IPS DF 4.7 (cell line): Measurements from ENCODE around the gene HNRNPUL2.

Experiments used
- DNase-seq: peaks from one replicate; pipeline ENCODE4 v3.0.0-alpha.2; 2013; ENCODE audit warnings: low spot score; ENCODE audit errors: extremely low read depth

HNRNPUL2 gene

DNA sequence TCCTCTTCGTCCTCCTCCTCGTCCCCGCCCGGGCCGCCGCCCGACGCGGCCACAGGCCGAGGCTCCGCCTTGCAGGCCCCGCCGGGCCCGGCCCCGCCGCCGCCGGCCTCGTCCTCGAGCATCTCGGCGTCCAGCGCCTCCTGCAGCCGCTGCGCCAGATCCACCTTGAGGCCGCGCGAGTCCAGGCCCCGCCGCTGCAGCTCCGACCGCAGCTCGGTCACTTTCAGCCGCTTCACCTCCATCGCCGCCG is 417 bp downstream of the HNRNPUL2 start:
- DNase-seq: no peak

DNA sequence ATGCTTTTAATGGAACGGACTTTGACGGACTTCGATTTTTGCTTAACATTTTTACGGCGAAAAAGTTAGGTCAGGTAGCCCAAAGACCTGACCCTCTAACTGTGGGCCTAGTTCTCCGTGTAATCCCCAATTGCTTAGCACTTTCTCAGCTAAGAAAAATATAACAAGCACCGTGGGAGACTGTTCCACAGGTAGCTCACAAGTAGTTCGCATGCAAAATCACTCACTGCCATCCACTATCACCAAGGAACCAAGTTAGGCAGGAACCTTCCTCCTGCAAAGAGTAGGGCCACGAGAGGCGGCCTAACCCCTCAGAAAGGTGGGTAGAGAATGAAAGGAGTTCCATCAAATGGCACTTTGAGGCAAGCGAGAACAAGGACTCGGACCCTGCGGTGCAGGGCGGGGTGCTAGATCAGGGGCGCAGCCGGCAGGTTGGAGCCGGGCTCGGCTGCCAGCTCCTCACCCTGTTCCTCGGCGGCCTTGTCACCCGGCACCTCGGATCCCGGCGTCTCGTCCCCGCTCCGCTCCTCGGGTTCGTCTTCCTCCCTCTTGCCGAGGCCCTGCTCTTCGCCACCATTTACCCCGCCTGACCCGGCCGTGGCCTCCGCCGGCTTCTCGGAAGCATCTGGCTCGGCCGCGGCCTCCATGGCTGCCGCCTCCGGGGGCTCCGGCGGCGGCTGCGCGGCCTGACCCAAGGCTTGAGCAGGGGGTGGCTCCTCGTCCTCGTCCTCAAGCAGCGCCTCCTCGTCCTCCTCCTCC is 922 bp downstream of the HNRNPUL2 start:
- no peak for DNase-seq

DNA sequence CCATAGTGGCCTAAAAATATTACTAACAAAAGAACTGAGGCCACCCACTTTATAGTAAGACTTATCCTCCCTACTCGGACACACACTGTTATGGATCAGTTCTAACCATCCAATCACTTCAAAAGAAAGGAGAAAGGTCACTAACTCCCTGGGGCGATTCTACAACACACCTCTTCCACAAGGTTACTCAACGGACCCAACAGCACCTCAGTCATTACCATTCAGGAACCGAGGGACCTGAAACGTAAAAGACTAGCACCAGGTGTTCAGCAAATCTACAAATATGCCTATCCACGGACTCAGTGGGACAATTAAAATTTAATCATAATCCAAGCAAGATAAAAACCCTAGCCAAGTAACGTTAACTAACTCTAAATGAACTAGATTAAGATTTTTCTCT is 1.6 kb downstream of the HNRNPUL2 start:
- no peak for DNase-seq

DNA sequence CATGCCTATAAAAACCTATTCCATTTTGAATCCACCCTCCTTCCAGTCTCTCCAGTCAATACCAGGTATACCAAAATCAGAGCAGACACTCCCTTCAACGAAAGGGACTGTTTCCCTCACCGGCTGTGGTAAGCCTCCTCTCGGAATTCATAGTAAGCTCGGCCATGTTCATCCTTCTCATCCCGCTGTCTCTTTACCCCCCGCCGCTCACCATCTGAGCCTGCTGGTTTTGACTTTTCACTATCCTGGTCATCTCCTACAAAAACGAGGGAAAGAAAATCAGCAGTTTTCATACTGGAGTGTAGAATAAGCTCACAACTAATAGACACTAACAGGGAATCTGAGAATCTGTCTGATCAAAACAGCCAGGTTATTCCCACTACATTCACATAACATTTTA is 3.1 kb downstream of the HNRNPUL2 start:
- DNase-seq: no peak

DNA sequence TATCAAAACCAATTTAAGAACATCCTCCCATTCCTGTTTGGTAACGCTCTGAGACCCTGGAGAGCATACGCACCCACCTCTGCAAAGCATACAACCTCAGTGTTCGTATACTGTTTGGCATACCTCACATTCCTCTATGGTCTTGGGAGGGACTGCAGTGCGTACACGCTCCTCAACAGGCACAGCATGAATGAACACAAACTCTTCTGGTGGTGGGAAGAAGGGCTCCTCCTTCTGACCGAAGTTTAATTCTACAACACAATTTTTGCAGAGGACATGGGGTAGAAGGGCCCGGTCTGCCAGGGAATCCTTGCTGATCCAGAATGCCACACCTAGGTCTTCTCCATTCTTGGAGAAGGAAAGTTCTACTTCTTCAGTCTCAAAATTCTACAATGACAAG is 5.3 kb downstream of the HNRNPUL2 start:
- DNase-seq: no peak

DNA sequence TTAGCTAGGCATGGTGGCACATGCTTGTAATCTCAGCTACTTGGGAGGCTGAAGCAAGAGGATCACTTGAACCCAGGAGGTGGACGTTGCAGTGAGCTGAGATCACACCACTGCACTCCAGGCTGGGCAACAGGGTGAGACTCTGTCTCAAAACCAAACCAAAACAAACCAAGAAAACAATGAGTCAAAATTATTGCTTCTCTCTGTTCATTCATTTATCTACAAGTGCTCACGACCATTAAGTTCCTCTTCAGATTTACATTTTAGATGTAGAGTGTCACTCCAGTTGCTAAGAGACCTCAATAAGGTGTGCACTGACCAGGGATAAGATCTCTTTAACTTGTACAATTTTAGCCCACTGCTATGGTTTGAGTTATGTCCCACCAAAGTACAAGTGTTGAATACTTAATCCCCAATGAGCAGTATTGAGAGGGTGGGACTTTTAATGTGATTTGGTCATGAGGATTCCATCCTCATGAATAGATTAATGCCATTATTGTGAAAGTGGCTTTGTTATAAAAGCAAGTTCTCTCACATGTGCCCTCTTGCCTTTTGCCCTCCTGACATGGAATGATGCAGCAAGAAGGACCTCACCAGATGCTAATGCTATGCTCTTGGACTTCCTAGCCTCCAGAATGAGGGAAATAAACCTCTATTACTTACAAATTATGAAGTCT is 7.8 kb downstream of the HNRNPUL2 start:
- no peak for DNase-seq

DNA sequence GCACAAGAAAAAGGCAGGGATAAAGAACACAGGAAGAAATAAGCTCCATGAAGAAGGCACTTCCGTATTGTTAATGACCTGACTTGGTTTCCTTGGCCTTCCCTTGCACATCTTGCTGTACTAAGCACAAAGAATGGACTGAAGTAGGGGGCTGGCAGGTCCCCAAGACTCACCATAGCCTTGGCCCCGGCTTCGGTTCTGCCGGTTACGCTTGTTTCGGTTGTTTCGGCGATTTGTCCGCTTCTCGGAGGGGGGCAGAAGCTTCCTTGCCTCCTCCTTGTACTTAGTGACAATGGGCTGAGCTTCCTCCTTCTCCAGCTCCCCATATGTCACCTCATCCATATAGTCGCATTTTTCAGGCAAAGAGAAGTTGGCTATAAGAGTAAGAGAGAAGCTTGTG is 10.4 kb downstream of the HNRNPUL2 start:
- no peak for DNase-seq

DNA sequence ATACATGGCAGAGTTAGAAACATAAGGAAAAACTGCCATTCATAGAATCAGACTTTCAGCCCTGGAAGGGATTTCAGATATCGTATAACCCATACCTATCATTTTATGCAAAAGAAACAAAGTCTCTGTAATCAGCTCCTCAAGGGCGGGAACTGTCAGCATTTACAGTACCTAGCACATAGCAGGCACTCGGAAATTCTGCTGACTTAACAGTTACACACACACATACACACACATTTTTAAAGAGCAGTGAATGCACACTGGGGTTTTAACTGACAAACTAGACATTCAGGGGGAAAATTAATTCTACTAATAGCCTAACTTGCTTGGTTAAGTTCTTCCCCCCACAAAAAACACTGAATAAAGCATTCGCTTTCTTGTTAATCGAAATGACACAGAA is 11.1 kb downstream of the HNRNPUL2 start:
- DNase-seq: no peak

DNA sequence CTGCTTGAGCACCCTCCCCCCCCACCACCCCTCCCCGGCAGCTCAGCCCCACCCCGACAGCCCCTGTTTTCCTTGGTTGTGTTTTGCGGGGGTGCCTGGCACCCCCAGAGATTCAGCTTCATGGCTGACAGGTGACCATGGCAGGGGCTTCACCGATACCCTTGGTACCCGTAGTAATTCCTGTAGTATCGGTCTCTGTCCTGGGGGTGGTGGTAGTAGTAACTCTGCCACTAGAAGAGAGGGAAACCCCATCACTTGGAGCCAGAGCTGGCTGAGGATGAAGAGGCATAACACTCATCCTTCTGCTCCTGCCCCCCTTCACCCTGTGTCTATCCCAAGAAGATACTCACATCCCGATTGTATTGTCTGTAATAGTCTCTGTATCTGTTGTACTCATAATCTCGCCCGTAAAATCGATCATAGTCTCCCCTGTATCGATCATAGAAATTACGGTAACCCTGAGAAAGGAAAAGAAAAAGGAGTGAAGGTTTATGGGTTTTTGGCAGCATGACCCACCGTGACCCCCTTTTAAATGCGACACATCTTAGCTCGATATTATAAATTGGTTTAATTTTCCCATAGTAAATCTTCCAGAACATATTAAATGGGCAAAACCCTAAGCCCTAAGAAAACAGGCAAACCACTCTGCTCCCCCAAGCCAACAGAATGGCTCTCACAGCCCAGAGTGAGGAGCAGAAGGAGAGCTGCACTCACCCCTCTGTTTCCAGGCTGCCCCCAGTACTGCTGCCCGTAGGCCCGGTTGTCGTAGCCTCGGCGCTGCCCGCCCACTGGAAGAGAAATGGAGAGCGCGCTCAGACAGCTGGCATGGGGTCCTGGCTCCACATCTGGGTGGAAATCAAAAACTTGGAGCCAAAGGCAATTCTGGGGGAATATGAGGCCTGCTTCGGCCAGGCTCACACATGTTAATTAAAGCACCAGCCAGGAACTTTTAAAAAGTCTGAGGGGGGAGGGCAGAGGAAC is 11.8 kb downstream of the HNRNPUL2 start:
- DNase-seq: no peak

DNA sequence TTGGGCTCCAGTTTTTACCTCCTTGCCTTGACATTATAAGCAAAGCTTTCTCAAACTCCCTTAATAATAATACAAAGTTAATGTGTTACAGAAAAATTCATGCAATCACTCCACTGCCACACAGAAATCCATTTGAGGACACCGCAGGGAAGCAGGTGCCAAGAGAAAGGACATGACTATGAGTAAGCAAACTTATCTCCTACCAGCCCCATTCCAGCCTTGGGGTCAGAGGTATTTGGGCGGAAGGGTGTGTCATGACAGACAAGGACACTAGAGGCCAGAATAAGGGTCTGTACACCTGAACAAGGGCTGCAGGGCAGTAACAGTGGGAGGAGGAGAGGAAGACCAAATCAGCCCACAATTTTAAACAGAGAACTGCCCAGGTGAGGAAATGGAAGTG is 13.9 kb downstream of the HNRNPUL2 start:
- DNase-seq: no peak

DNA sequence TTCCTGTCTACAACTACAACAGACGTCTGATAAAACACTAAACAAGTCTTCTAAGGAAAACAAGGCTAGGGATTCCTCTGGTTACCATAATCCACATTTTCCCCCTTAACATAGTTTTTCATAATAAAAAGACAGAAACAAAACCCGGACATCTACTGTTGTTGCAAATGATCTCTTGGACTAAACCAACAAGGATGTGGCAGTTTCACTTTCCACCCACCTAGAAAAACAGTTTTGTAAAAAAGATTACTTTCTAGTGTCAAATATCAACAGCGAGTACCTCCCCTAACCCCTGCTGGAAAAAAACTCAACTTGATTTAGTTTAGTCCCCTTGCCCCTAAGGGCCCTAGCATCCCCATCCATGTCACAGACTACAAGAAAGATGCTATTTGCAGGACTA is 14.4 kb downstream of the HNRNPUL2 start:
- no peak for DNase-seq

DNA sequence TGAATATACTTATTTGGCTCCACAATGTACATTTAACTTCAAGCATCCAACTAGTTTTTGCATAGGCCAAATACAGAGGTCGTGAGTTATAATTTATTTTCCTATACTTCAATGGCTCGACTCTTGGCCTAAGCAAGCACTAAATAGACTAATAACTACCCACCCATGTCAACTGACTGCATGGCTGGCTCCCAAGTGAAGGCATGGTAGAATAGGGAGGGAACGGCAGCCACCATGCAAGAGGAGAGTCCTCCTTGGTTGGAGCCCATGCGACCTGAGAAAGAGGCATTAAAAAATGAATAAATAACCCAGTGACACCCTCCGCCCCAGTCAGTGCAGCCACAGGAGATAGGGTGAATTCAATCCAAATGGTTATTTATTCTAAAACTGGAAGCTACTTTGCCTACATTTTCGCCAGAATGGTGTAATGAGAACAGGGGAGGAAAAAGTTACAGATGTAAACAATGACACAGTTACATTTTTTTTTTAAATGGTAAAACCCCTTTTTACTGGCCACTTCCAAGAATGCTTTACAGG is 14.9 kb downstream of the HNRNPUL2 start:
- no peak for DNase-seq

DNA sequence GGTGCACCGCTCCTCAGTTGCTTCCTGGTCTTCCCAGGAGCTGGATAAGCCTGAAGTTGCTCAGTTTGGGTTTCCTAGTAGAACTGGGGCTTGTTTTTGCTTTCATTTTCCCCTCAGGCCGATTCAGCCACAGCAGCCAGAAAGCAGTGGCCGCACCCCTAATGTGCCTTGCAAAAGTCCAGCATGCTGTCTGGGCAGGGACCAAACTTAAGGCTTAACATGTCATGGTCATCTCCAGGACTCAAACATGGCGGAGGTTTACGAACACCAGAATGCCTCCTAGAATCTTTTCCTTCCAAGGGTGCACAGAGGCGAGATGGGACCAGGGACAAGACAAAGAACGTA is 17.3 kb downstream of the HNRNPUL2 start:
- DNase-seq: no peak

DNA sequence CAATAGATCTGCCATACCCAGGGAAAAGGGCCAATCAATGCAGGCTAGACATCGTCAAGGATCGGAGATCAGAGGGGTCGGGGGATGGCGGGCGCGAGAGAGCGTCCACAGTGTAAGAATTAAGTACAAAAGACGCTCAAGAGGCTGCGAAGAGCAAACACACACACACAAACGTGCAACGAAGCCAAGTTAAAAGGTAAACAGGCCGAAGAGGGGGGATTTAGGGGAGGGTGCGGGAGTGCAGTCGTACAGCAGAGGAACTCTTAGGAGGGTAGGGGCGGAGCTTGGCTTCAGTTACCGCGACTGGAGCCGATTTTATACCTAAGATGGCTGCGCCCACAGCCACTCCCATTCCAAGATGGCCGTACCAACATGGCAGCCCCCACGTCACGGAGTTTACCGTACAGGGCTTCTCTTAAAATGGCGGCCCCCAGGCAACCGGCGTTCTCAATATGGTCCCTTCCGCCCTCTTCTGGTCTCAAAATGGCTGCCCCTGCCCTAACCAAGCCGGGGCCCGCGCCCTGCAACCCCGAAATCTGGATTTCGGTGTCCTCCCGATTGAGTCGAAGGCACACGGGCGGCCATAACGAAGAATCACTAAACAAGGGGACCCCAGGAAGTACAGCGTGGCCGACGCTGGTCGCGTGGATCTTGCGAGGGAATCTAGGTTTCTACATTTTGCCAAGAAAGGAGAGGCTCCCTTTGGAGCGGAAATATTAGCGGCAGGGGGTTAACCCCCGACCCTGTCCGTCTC is 17.8 kb downstream of the HNRNPUL2 start:
- DNase-seq: no peak

DNA sequence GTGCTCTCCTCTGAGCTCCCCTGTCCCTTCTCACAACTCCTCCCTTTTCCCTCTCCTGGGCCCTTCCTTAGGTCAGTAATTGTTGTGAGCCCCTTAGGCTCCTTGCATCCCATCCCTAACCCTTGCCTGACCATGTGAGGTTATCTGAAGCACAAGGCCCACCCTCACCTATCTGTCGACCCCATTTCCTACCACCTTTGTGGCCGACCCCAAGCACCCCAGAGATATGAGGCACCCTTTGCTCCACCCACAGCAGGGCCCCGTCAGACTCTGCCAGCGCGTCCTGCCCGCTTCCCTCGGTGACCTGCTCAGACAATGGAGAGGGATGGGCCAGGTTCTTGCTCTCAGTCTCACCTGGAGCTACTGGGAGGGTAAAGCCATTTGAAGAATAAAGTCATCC is 18.5 kb downstream of the HNRNPUL2 start:
- DNase-seq: no peak

DNA sequence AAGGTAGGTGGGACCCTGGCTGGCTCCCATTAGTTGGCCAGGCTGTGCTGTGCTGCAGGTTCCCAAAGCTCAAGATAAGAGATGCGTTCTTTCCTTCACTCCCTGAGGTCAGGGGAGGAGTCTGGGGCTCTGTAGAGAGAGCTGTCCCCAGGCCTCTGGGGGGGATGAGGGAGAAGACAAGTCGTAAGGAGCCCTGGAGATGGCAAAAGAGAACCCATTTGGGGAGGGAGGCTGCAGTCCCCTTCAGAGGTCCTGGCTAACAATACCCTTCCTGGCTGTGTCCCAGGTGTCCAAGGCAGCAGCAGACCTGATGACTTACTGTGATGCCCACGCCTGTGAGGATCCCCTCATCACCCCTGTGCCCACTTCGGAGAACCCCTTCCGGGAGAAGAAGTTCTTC is 18.9 kb downstream of the HNRNPUL2 start:
- no peak for DNase-seq

DNA sequence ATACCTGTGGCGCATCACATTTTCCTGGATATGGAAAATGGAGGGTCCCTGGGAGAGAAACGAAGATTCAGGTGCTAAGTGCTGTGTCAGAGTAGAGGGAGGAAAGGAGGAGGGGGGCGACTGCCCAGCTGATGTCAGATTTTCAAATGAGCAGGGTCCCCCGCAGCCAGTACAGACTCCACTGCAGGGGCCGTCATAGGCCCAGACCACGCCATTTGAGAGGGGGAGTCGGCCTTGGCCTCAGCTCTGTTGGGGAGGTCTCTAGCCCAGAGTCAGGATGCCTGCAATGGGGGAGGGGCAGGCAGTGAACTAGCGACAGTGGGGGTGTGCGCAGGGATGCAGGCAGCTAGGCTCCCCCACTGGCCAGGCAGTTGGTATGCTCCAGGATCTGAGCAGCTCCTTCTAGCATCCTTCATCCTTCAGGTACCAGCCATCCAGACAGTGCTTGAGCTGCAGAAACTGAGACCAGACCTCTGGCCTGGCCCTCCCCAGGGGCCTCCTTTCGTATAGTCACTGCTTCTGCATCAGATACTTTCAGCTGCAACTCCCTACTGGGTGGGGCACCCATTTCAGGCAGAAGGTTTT is 19.9 kb downstream of the HNRNPUL2 start, which contains the start of the genes BSCL2 and GNG3:
BSCL2 (minus strand) TSS at position 148 of the 585 bp plus-strand sequence. CDS start 229 bp downstream, outside the sequence.
GNG3 (plus strand) TSS at position 400 of the 585 bp plus-strand sequence. CDS start 620 bp downstream, outside the sequence.
- no peak for DNase-seq

DNA sequence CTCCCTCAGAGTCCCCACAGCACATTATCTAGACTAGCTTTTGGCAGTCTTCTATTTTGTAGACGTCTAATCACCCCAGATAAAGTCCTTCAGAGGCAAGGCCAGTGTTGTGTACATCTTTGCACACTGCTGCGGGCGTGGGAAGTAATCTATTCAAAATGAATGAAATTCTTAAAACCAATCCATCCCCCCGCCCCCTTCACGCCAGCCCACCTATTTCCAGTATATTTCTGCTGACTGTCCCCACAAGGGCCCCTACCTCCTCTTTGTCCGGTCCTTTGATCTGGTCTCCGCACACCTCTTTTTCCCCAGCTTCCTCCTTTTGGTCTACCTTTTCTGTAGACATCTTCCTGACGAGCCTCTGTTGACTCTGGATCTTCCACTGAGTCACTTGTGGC is 20.4 kb downstream of the HNRNPUL2 start:
- no peak for DNase-seq

DNA sequence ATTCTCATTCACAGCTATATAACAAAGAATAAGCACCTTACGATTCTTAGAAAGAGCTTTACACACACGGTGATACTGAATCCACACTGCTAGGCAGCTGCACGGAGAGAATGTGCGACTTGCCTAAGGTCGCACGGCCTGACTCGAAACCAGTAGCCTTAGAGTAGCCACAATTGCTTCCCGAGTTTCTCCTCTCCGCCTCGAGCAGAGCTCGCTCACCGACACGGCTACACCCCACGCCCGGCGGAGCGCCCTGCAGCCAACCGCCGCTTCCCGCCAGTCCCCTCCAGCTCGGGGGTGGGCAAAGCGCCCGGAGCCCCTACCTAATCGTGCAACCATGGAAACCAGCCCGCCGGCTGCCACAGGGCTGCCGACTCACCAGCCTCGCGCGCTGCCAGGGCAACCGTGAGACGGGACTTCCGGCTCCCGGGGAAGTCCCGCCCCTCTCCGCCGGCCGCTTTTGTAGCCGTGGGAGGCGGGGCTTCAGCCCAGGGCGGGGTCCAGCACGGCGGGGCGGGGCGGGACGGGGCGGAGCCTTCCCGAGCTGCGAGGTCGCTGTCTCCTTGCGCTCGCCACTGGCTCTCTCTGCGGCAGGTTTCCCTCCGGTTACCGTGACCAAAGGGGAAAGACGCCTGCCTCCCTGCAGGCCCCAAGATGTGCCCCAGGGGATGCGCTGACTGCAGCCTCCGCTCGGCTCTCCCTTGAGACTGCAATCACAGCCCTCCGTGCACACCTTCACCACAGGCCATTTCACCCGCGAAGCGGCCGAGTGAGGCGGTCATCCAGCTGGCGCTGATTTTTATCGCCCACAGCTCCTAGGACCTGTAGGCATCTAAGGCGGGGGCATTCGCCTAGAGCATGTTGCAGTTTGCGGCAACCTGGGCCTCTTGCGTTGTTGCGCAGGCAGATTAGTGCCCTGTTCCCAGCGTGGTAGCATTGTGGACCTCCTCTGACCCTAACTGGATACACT is 21.1 kb downstream of the HNRNPUL2 start:
- DNase-seq: no peak

DNA sequence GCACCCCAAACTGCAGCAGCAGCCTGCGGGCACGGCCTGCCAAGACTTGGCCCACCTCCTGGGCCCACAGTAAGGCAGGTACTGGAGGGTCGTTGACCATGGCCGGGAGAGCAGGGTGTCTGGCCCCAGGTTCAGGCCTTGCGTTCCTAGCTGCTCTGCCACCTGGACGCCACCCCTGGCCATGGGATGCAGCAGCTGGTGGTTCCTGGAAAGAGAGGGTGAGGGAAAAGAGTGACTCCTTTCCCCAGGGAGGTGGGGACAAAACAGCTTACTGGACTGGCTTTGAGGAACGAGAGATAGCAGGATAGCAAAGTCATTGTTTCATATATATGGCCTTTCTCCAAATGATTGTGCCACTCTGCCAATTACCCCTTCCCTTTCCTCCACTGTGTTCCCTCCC is 21.8 kb downstream of the HNRNPUL2 start:
- DNase-seq: no peak
